Measurements from ENCODE around the gene TOMM34. TPM values are rescaled to one million over a fixed set of nuclear protein-coding genes. Genes with fewer than 3 reads are reported as not detected.

The TOMM34 gene
- polyA plus RNA-seq, 1 donor from 2014 or later = 10.0 TPM

GRCh38 chr20:44932916-44933315, 27.3 kb downstream of the TOMM34 start:
- no peaks in the 10 kb centered on the region for H3K79me2 ChIP-seq (replicated peaks; ENCODE audit: insufficient read depth, low read length)
- no peak overlapping the region for H3K4me2 ChIP-seq (ENCODE audit: low read length)
- H3K9ac ChIP-seq (ENCODE audit: low read length) = no peak overlapping the region
- no peak overlapping the region for H3K27ac ChIP-seq (ENCODE audit: low read length)
- no peaks in the 10 kb centered on the region for H3K36me3 ChIP-seq (ENCODE audit: insufficient read depth, low read length)
- no peaks in the 10 kb centered on the region for H3K27me3 ChIP-seq (ENCODE audit: insufficient read depth, low read depth, low read length)
- H3K9me3 ChIP-seq (ENCODE audit: low read length) = no peaks in the 10 kb centered on the region
- no peak overlapping the region for H2AFZ ChIP-seq (ENCODE audit: low read depth, low read length)
- H3K4me3 ChIP-seq (ENCODE audit: low read length) = no peak overlapping the region
- TF ChIP-seq CTCF (IDR thresholded peaks at IDR 0.05; ENCODE audit: poor library complexity, severe bottlenecking) (no peak), SMC3 (conservative IDR thresholded peaks at IDR 0.05; ENCODE audit: poor library complexity) (no peak), REST (IDR thresholded peaks at IDR 0.05; ENCODE audit: borderline replicate concordance) (no peak), TAF1 (IDR thresholded peaks at IDR 0.05; ENCODE audit: low read depth) (no peak), POLR2AphosphoS5 (IDR thresholded peaks at IDR 0.05) (no peak), EP300 (conservative IDR thresholded peaks at IDR 0.05; ENCODE audit: poor library complexity, severe bottlenecking) (no peak), RAD21 (conservative IDR thresholded peaks at IDR 0.05) (no peak), EZH2 (IDR thresholded peaks at IDR 0.05; ENCODE audit: borderline replicate concordance, insufficient read depth, low read length, poor library complexity, severe bottlenecking) (no peak)
- H3K9me2 ChIP-seq (ENCODE audit: insufficient read depth, low read length) = no peaks in the 10 kb centered on the region
- H3F3A ChIP-seq (ENCODE audit: insufficient read depth, low read length, poor library complexity, severe bottlenecking) = no peaks in the 10 kb centered on the region
- no peaks in the 10 kb centered on the region for H4K20me1 ChIP-seq (ENCODE audit: insufficient read depth)

GRCh38 chr20:44931911-44932310, 28.3 kb downstream of the TOMM34 start:
- H3K4me2 ChIP-seq (ENCODE audit: low read length) = no peak overlapping the region
- no peak overlapping the region for H3K27ac ChIP-seq (ENCODE audit: low read length)
- no peaks in the 10 kb centered on the region for H3F3A ChIP-seq (ENCODE audit: insufficient read depth, low read length, poor library complexity, severe bottlenecking)
- no peak overlapping the region for H3K9ac ChIP-seq (ENCODE audit: low read length)
- TF ChIP-seq RAD21 (conservative IDR thresholded peaks at IDR 0.05) = no peak
- TF ChIP-seq SMC3 (conservative IDR thresholded peaks at IDR 0.05; ENCODE audit: poor library complexity) = no peak
- TF ChIP-seq MXI1 (conservative IDR thresholded peaks at IDR 0.05; ENCODE audit: poor library complexity, severe bottlenecking) = no peak
- no peak for TF ChIP-seq EZH2 (IDR thresholded peaks at IDR 0.05; ENCODE audit: borderline replicate concordance, insufficient read depth, low read length, poor library complexity, severe bottlenecking)
- TF ChIP-seq EP300 (conservative IDR thresholded peaks at IDR 0.05; ENCODE audit: poor library complexity, severe bottlenecking) = no peak
- no peak for TF ChIP-seq TAF1 (IDR thresholded peaks at IDR 0.05; ENCODE audit: low read depth)
- TF ChIP-seq POLR2AphosphoS5 (IDR thresholded peaks at IDR 0.05) = no peak
- no peak for TF ChIP-seq REST (IDR thresholded peaks at IDR 0.05; ENCODE audit: borderline replicate concordance)
- no peak for TF ChIP-seq CTCF (IDR thresholded peaks at IDR 0.05; ENCODE audit: poor library complexity, severe bottlenecking)
- no peaks in the 10 kb centered on the region for H3K27me3 ChIP-seq (ENCODE audit: insufficient read depth, low read depth, low read length)
- H3K79me2 ChIP-seq (replicated peaks; ENCODE audit: insufficient read depth, low read length) = no peaks in the 10 kb centered on the region
- no peaks in the 10 kb centered on the region for H4K20me1 ChIP-seq (ENCODE audit: insufficient read depth)
- H2AFZ ChIP-seq (ENCODE audit: low read depth, low read length) = no peak overlapping the region
- no peaks in the 10 kb centered on the region for H3K9me3 ChIP-seq (ENCODE audit: low read length)
- H3K4me3 ChIP-seq (ENCODE audit: low read length) = no peak overlapping the region
- H3K36me3 ChIP-seq (ENCODE audit: insufficient read depth, low read length) = no peaks in the 10 kb centered on the region
- no peaks in the 10 kb centered on the region for H3K9me2 ChIP-seq (ENCODE audit: insufficient read depth, low read length)
